Common myeloid progenitor, CD34-positive (primary cell): ENCODE data around the gene KIF1A.

Experiments used
- CTCF ChIA-PET: fragments of 350-600 bp; sonication (Branson Sonifier 250); formaldehyde crosslinking; loops from one replicate; lab custom pipeline; 2021; ENCODE audit warnings: antibody characterized with exemption; lab: Charles Lee
- POLR2A ChIA-PET: fragments of 350-600 bp; sonication (Branson Sonifier 250); formaldehyde crosslinking; loops from one replicate; lab custom pipeline; 2021; ENCODE audit warnings: antibody characterized with exemption; lab: Charles Lee
- DNase-seq, 3 donors: peaks; one replicate each; pipeline versions ENCODE4 v3.0.0 to v3.0.0-alpha.2; 2013
- H3K27ac ChIP-seq, 2 experiments: 1 replicate in 1 of 2; 2 replicates in 1 of 2; pipeline ENCODE4 v1.7.0; 2013; ENCODE audit warnings: inconsistent platforms in 2 of 2, low read length in 2 of 2, mild to moderate bottlenecking in 2 of 2, low read depth in 1 of 2, moderate library complexity in 1 of 2; ENCODE audit not compliant: severe bottlenecking in 2 of 2, insufficient read depth in 1 of 2, poor library complexity in 1 of 2
- H3K27me3 ChIP-seq, 5 experiments: replicated peaks in 2 of 5; 1 replicate in 3 of 5; 2 replicates in 2 of 5; pipeline versions ENCODE4 v1.6.1 to v1.7.0; 2013; ENCODE audit warnings: low read length in 4 of 5, mild to moderate bottlenecking in 2 of 5, moderate library complexity in 2 of 5, inconsistent platforms in 1 of 5; ENCODE audit not compliant: insufficient read depth in 5 of 5, control insufficient read depth in 4 of 5
- H3K36me3 ChIP-seq, 4 experiments: 1 replicate in 2 of 4; 2 replicates in 2 of 4; pipeline versions ENCODE4 v1.6.1 to v1.7.0; 2013; ENCODE audit warnings: low read length in 3 of 4, control low read depth in 1 of 4, mild to moderate bottlenecking in 1 of 4; ENCODE audit not compliant: control insufficient read depth in 4 of 4, insufficient read depth in 4 of 4
- H3K4me1 ChIP-seq, 4 experiments: 1 replicate in 3 of 4; 2 replicates in 1 of 4; pipeline versions ENCODE4 v1.6.1 to v1.7.1; 2013; ENCODE audit warnings: low read length in 3 of 4, mild to moderate bottlenecking in 3 of 4, control low read depth in 1 of 4, inconsistent platforms in 1 of 4, moderate library complexity in 1 of 4; ENCODE audit not compliant: control insufficient read depth in 4 of 4, insufficient read depth in 4 of 4; ENCODE audit errors: control extremely low read depth in 1 of 4
- H3K4me3 ChIP-seq, 7 experiments: 1 replicate in 4 of 7; 2 replicates in 3 of 7; pipeline versions ENCODE4 v1.5.1 to v1.7.0; 2013; ENCODE audit warnings: mild to moderate bottlenecking in 7 of 7, low read length in 6 of 7, moderate library complexity in 6 of 7, inconsistent platforms in 2 of 7, low read depth in 2 of 7, control low read depth in 1 of 7; ENCODE audit not compliant: insufficient read depth in 4 of 7, control insufficient read depth in 1 of 7; ENCODE audit errors: extremely low read depth in 1 of 7
- H3K9me3 ChIP-seq, 5 experiments: 1 replicate in 4 of 5; 2 replicates in 1 of 5; pipeline versions ENCODE4 v1.6.1 to v1.7.1; 2013; ENCODE audit warnings: low read length in 4 of 5, mild to moderate bottlenecking in 2 of 5, inconsistent platforms in 1 of 5, low read depth in 1 of 5, moderate library complexity in 1 of 5; ENCODE audit not compliant: control insufficient read depth in 4 of 5, insufficient read depth in 2 of 5; ENCODE audit errors: control extremely low read depth in 1 of 5
- WGBS: methylation state at CpG from one replicate; pipeline ENCODE4 v1.1.5; 2013; ENCODE audit not compliant: insufficient coverage; 5-methylcytosine and 5-hydroxymethylcytosine counted together

The KIF1A gene

DNA sequence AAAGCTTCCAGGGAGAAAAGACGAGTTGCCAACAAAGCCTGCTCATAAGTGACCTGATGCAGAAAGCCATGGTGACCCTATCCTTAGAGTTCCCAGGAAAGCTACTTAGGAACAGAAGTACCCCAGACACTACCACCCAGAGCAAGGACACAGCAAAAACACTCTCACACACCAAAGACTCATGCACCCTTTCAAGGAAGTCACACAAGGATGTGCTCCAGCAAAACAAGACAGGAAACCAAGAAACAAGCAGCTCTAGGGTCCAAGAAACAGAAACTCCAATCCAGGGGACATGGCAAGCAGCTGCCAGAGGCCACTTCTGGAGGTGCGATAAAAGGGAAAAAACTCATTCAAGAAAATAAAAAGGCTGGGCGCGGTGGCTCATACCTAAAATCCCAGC is 5.7 kb downstream of the KIF1A start:
- Histone ChIP-seq H3K9me3 (peaks cover 0 to 21% (median 17%) of the 10 kb centered on the region in 5 experiments), H3K4me1 (peaks cover 0 to 8% (median 4%) of the 10 kb centered on the region in 4 experiments), H3K27ac (no peak overlapping the region), H3K27me3 (peaks cover 0 to 52% (median 10%) of the 10 kb centered on the region in 5 experiments), H3K36me3 (no peaks in the 10 kb centered on the region), H3K4me3 (no peak overlapping the region)
- no peak for DNase-seq
- ChIA-PET CTCF (interaction anchor here (1.0 kb wide), 1 partner anchor 27 kb away, joined by 3 read pairs; no protein-coding TSS in a partner anchor), POLR2A (interaction anchor here (0.6 kb wide), 1 partner anchor 36 kb away, joined by 5 read pairs; no protein-coding TSS in a partner anchor)
- 97% methylated on average over 3 of the region's 4 CpGs for WGBS

DNA sequence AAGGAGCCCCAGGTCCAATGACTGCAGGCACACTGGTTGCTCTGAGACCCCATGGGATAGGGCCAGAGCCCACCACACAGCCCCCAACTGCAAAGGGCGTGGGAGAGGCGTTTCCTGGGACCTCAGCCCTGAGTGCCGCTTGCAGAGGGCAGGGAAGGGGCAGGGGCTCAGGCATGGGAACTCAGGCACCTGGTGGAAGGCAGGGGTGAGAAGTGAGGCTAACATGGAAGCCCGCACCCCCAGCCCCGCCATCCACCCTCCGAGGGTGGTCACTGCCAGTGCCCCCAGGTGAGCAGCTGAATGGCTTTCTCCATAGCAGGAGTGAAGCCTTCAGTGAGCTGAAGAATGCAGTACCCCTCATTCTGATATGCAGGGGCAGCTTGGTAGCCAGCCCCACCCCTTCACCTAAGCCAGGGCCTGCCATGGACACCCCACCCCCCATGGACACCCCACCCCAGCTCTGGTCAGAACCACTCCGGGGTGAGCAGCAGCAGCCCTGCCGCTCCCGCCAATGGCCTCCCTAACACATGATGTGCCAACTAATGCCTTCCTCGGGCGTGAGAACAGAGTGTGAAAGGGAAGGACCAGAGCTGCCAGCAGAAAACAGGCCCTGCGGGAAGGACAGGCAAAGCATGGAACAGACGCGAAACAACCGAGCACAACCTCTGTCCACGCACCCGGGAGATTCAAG is 6.6 kb downstream of the KIF1A start:
- no peak for DNase-seq
- POLR2A ChIA-PET, result no interaction called here
- Histone ChIP-seq H3K27ac (no peak overlapping the region), H3K4me1 (peaks cover 0 to 1% (median under 1%) of the 10 kb centered on the region in 4 experiments), H3K9me3 (peaks cover 0 to 21% (median 17%) of the 10 kb centered on the region in 5 experiments), H3K36me3 (no peaks in the 10 kb centered on the region), H3K4me3 (no peak overlapping the region), H3K27me3 (peaks cover 0 to 46% (median 11%) of the 10 kb centered on the region in 5 experiments)
- CTCF ChIA-PET, result interaction anchor here (1.0 kb wide), 1 partner anchor 27 kb away, joined by 3 read pairs; no protein-coding TSS in a partner anchor
- WGBS, result 98% methylated on average over 13 of the region's 17 CpGs

DNA sequence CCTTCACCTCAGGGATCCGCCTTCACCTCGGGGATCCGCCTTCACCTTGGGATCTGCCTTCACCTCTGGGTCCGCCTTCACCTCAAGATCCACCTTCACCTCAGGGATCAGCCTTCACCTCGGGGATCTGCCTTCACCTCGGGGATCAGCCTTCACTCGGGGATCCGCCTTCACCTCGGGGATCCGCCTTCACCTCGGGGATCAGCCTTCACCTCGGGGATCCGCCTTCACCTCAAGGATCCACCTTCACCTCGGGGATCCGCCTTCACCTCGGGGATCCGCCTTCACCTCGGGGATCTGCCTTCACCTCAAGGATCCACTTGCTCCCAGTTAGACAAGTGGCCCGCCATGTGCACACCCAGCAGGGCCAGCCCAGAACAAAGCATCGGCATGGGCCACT is 7.3 kb downstream of the KIF1A start:
- no peak overlapping the region for H3K27ac ChIP-seq
- no peak overlapping the region for H3K4me3 ChIP-seq
- H3K4me1 ChIP-seq, result no peaks in the 10 kb centered on the region
- no peak for DNase-seq
- H3K27me3 ChIP-seq, result peaks cover 0 to 39% (median 9%) of the 10 kb centered on the region in 5 experiments
- ChIA-PET POLR2A (no interaction called here), CTCF (no interaction called here)
- no peaks in the 10 kb centered on the region for H3K36me3 ChIP-seq
- WGBS, result 89% methylated on average over 20 of the region's 20 CpGs
- H3K9me3 ChIP-seq, result peaks cover 0 to 21% (median 17%) of the 10 kb centered on the region in 5 experiments

DNA sequence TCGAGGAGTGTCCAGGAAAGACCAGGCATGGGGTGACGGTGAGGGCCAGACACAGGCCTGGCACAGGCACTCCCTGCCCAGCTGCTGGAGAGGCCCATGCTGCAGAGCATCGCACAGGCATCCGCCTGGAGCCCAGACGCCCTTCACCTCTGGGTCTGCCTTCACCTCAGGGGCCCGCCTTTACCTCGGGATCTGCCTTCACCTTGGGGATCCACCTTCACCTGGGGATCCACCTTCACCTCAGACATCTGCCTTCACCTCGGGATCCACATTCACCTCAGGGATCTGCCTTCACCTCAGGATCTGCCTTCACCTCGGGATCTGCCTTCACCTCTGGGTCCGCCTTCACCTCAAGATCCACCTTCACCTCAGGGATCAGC is 7.7 kb downstream of the KIF1A start:
- Histone ChIP-seq H3K4me1 (no peaks in the 10 kb centered on the region), H3K27ac (no peak overlapping the region), H3K9me3 (peaks cover 0 to 21% (median 17%) of the 10 kb centered on the region in 5 experiments), H3K27me3 (peaks cover 0 to 35% (median 8%) of the 10 kb centered on the region in 5 experiments), H3K36me3 (no peaks in the 10 kb centered on the region), H3K4me3 (no peak overlapping the region)
- DNase-seq, result no peak
- 93% methylated on average over 10 of the region's 10 CpGs for WGBS
- CTCF ChIA-PET, result no interaction called here
- POLR2A ChIA-PET, result no interaction called here

DNA sequence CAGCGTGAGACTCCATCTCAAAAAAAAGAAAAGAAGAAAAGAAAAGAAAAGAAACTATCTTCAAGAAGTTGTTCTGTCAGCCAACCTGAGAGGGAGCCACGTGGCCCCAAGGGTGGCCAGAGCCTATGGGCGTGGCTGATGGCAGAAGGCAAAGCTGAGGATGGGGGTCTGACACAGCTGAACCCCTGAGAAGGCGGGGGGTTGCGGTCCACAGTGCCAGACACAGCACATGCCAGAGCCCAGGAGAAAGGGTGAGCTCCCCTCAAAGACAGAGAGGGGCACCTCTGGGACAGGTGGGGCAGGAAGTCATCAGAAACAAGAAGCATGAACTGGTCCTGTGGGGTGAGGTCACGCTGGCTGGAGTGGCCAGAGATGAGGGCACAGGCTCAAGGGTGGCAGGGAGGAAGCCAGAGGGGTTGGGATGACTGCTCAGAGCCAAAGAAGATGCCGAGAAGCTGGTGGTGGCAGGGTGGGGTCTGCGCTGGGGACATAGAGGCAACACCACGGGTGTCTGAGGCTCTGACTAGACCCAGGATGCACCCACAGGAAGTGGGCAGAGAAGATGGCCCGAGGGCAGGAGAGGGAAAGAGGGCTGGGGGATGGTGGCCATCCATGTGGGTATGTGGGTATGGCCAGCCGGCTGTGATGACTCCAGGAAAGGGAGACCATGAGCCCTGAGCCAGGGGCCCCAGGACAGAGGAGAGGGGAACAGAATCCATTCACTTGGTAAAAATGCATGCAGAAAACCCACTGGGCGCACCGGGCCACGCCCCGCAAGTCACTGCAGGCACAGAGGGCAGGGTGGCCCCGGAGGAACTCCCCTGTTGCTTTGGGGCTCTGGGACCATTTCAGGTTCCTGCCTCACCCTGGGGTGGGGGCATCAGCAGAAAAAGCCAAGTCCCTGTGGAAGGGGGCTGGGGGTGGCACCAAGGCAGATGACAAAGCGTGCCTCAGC is 8.4 kb downstream of the KIF1A start:
- H3K27ac ChIP-seq, result no peak overlapping the region
- H3K9me3 ChIP-seq, result peaks cover 0 to 21% (median 17%) of the 10 kb centered on the region in 5 experiments
- POLR2A ChIA-PET, result no interaction called here
- WGBS, result 86% methylated on average over 12 of the region's 17 CpGs
- no peak overlapping the region for H3K4me3 ChIP-seq
- CTCF ChIA-PET, result interaction anchor here (1.5 to 1.8 kb wide), 2 partner anchors 10 to 29 kb away, joined by 3 to 9 read pairs; no protein-coding TSS in a partner anchor
- peaks cover under 1 to 28% (median 6%) of the 10 kb centered on the region in 5 experiments for H3K27me3 ChIP-seq
- no peaks in the 10 kb centered on the region for H3K4me1 ChIP-seq
- no peaks in the 10 kb centered on the region for H3K36me3 ChIP-seq
- no peak for DNase-seq

DNA sequence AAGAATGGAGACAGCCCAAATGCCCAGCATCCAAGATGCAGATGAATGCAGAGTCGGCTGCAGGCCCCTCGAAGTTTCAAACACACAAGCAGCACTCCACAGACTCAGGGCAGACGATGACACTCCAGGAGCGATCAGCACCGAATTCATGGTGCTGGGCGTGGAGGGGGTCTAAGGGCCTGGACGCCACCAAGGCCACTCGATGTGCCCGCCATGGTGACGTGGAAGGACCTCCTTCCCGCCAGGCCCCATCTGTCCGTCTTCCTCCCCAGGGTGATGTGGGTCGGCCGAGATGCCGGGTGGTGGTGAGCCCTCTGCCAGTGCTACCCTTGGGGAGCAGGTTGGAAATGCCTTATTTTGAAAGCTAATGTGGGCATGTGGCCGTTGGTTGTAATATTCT is 9.4 kb downstream of the KIF1A start:
- peaks cover 2 to 22% (median 6%) of the 10 kb centered on the region in 5 experiments for H3K27me3 ChIP-seq
- H3K4me1 ChIP-seq, result no peaks in the 10 kb centered on the region
- CTCF ChIA-PET, result interaction anchor here (1.4 to 1.8 kb wide), 3 partner anchors 9 to 30 kb away, joined by 3 to 9 read pairs (median 4); no protein-coding TSS in a partner anchor
- 100% methylated on average over 12 of the region's 16 CpGs for WGBS
- H3K27ac ChIP-seq, result no peak overlapping the region
- H3K4me3 ChIP-seq, result no peak overlapping the region
- H3K9me3 ChIP-seq, result peaks cover 0 to 28% (median 17%) of the 10 kb centered on the region in 5 experiments
- no peaks in the 10 kb centered on the region for H3K36me3 ChIP-seq
- POLR2A ChIA-PET, result no interaction called here
- DNase-seq, result no peak
